GM20000 (cell line): ENCODE results near the gene ANAPC15.

Experiments
- DNase-seq: peaks from one replicate; pipeline ENCODE4 v3.0.0; 2012; ENCODE audit warnings: low spot score
- TF ChIP-seq, protein P1 (sequence below): IDR thresholded peaks from 2 replicates; pipeline ENCODE4 v1.5.1; 2012; ENCODE audit warnings: mild to moderate bottlenecking, control low read depth; ENCODE audit errors: extremely low read depth, missing control alignments

ANAPC15 gene

DNA sequence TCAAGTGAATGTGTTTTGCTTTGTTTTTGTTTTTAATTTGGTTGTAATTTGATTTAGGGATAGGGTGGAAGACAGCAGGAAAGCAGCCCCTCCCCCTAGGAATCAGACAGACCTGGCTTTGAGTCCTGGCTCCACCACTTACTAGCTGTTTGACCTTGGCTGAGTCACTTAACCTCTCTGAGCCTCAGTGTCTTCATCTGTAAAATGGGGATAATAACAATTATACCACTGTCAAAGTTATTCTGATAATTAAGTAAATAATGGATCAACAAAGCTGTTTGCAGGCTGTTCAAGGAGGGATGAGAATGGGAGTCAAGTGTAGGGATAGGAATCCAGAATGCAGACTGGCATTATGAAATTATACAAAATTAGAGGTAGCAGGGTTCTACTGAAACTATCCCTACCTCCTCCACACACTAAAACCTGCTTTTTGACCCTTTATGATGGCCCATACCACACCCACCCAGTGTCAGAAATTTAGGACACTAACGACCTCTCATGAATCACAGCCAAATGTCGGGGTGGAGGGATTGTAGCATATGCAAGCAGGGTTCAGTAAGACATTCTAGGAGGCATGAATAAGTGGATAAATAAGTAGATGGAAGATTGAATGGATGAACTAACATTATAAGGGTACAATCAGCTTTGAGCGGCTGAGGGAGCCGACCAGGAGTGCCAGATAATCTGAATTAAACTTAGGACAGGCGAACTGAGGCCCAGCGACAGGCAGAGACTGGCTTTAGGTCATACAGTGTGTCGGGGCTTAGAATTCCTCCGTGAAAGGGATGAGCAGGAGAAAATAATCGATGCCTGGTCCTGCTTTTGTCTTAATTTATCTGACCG is 974 bp downstream of the ANAPC15 start:
- DNase-seq, result no peak
- TF ChIP-seq, protein P1, sequence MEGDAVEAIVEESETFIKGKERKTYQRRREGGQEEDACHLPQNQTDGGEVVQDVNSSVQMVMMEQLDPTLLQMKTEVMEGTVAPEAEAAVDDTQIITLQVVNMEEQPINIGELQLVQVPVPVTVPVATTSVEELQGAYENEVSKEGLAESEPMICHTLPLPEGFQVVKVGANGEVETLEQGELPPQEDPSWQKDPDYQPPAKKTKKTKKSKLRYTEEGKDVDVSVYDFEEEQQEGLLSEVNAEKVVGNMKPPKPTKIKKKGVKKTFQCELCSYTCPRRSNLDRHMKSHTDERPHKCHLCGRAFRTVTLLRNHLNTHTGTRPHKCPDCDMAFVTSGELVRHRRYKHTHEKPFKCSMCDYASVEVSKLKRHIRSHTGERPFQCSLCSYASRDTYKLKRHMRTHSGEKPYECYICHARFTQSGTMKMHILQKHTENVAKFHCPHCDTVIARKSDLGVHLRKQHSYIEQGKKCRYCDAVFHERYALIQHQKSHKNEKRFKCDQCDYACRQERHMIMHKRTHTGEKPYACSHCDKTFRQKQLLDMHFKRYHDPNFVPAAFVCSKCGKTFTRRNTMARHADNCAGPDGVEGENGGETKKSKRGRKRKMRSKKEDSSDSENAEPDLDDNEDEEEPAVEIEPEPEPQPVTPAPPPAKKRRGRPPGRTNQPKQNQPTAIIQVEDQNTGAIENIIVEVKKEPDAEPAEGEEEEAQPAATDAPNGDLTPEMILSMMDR, result no peak

DNA sequence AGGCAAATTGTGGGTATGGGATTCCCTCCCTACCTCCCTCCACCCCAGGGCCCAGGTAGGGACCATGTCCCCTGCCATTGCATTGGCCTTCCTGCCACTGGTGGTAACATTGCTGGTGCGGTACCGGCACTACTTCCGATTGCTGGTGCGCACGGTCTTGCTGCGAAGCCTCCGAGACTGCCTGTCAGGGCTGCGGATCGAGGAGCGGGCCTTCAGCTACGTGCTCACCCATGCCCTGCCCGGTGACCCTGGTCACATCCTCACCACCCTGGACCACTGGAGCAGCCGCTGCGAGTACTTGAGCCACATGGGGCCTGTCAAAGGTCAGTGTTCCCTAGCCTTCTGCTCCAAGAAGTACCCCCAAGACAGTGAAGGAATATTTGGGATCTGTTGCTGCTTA is 6.6 kb downstream of the ANAPC15 start, which contains the start of gene TOMT:
TSS of gene TOMT (plus strand) at position 37 of the 400 bp plus-strand sequence. CDS start at position 65, 28 bp downstream.
- DNase-seq, result no peak
- TF ChIP-seq, protein P1, result no peak

DNA sequence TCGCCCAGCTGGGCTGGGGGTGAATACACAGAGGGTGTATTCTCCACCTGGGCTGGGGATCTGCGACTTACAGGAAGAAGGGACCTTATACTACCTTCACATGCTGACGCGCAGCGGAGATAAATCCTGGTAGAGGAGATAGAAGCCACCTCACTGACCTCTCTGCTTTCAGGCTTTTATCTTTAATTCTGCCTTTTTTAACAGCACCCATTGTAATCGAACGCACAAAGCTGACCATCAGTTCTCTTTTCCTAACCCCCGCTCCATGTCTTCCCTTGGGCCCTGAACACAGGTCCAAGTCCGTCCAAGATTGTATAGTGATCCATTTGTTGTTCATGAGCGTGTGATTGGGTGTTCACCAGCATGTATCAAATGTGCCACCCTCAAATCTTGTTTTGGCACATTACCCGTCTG is 8.7 kb downstream of the ANAPC15 start:
- no peak for DNase-seq
- TF ChIP-seq, protein P1, result no peak

DNA sequence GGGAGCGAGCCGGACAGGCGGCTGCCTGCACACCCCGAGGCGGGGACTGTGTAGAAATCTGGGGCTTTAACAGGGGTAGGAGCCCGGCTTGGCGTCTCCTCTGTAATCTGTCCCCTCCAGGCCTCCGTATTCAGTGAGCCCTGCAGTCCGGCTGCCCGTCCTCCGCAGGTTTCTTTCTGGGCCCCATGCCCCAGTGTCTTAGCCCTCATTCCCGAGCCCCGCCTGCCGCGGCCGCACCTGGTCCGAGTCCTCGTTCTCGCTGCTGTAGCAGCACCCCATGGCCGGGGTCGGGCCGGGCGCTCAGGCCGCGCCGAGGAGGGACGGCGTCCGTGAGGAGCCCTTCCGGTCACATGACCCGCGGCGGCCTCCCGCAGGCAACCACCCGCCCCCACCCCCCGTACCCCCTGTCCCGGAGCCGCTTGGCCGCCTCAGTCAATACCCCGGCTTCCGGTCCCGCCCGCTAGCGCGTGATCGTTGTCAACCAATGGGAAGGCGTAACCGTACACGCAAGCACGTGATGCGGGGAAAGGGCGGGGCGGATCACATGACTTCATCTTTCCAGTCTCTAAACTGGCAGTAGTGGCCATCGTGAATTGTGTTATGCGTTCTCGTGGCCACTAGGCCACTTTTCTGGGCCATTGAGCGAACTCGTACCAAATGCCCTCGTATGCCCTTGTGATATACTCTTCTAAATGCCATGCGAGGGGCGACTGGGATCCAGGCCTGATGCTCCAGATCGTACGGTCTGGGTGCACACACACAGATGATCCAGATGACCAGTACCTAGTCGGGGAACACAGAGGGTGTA is 9.3 kb downstream of the ANAPC15 start, which contains the start of gene LAMTOR1:
TSS of gene LAMTOR1 (minus strand) at position 352 of the 808 bp plus-strand sequence. CDS start at position 279, 73 bp downstream.
- DNase-seq, result peak; percentile 95
- TF ChIP-seq, protein P1, result no peak

DNA sequence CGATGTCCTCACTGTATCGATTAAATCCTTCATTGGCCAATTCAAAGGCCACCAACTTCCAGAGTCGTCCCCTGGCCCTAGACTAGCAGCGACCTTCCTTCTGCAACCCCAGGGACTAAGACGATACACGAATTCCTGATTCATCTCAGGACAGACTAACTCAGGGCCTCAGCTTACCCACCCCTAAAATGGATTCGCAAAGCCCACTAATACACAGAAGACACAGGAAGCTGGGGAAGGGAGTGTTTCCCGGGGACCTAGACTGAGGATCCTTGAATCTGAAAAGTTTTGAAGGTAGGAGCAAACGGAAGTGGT is 9.9 kb downstream of the ANAPC15 start:
- peak; percentile 15 for DNase-seq
- TF ChIP-seq, protein P1, result no peak

DNA sequence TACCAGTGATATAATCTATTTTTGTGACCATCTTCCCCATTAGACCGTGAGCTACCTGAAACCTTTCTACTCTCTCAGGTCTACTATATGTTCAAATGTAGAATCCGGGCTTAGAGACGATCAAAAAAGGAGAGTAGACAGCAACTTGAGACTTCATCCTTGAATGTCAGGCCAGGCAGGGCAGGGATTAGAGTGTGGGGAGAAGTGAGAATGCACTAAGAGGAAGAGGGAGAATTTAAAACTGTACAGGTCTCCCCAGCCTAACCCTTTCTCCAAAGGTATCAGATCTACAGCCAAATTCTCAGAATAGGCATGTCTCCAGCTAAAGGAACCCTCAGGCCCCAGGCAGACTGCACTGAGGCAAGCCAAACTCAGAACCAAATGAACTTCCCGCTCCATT is 10.3 kb downstream of the ANAPC15 start:
- TF ChIP-seq, protein P1, result no peak
- no peak for DNase-seq

DNA sequence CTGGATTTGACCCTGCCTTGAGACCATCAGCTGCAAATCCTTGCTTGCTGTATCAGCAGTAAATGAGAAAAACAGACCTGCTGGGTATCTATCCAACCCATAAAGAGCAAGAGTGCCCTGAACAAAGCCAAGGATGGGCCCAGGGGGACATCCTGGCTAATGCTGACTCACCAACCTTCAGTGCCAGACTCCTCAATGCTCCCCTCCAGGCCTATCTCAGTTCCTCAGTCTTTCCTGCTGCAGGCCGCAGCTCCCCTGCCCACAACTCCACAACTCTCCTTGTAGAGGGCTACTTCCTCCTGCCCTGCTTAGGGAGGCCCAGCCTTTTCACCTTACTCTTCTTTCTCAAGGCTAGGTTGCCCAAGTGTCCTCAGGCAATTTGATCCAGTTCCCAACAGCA is 12.0 kb downstream of the ANAPC15 start:
- no peak for DNase-seq

More for the DNA sequence above, 12.0 kb downstream of the ANAPC15 start:
- TF ChIP-seq, protein P1, result no peak
